ENCODE results near the gene CELSR1.
A peak's percentile ranks its signal among the peaks of the same experiment; 100 is the strongest.

The CELSR1 gene

GRCh38 chr22:46377525-46378425 lies 159.6 kb downstream of the CELSR1 start:
- H3K4me3 ChIP-seq (ENCODE audit: low read length): no peak overlapping the region
- peak; percentile 47 for DNase-seq (ENCODE audit: low read depth)
- no peak for TF ChIP-seq CTCF (IDR thresholded peaks at IDR 0.05; ENCODE audit: insufficient read depth, low read depth, low read length, missing control alignments)

GRCh38 chr22:46376908-46377524 lies 160.4 kb downstream of the CELSR1 start:
- no peak for DNase-seq (ENCODE audit: low read depth)
- H3K4me3 ChIP-seq (ENCODE audit: low read length): no peak overlapping the region
- TF ChIP-seq CTCF (IDR thresholded peaks at IDR 0.05; ENCODE audit: insufficient read depth, low read depth, low read length, missing control alignments): no peak

- no peak overlapping the region for H3K4me3 ChIP-seq (ENCODE audit: low read length)
- DNase-seq (ENCODE audit: low read depth): no peak
- no peak for TF ChIP-seq CTCF (IDR thresholded peaks at IDR 0.05; ENCODE audit: insufficient read depth, low read depth, low read length, missing control alignments)
These were observed 161.3 kb downstream of the CELSR1 start for GRCh38 chr22:46376111-46376510.

- peak; percentile 37 for DNase-seq (ENCODE audit: low read depth)
- TF ChIP-seq CTCF (IDR thresholded peaks at IDR 0.05; ENCODE audit: insufficient read depth, low read depth, low read length, missing control alignments): no peak
- H3K4me3 ChIP-seq (ENCODE audit: low read length): no peak overlapping the region
These were observed 162.6 kb downstream of the CELSR1 start for GRCh38 chr22:46374663-46375474.

- no peak overlapping the region for H3K4me3 ChIP-seq (ENCODE audit: low read length)
- no peak for TF ChIP-seq CTCF (IDR thresholded peaks at IDR 0.05; ENCODE audit: insufficient read depth, low read depth, low read length, missing control alignments)
- DNase-seq (ENCODE audit: low read depth): no peak
These were observed 163.3 kb downstream of the CELSR1 start for GRCh38 chr22:46373921-46374662.

- no peak overlapping the region for H3K4me3 ChIP-seq (ENCODE audit: low read length)
- DNase-seq (ENCODE audit: low read depth): no peak
- TF ChIP-seq CTCF (IDR thresholded peaks at IDR 0.05; ENCODE audit: insufficient read depth, low read depth, low read length, missing control alignments): no peak
These were observed 164.3 kb downstream of the CELSR1 start for GRCh38 chr22:46373159-46373558.
